ENCODE measurements around the gene RDX. TPM values are rescaled to one million over a fixed set of nuclear protein-coding genes. Genes with fewer than 3 reads are reported as not detected.

Gene RDX
- total and polyA plus RNA-seq, 9 of the 15 experiments (the other 6 are each of a cell fraction or from before 2014, with no cell fraction given) = 35.6 to 62.1 (median 54.3) TPM

DNA sequence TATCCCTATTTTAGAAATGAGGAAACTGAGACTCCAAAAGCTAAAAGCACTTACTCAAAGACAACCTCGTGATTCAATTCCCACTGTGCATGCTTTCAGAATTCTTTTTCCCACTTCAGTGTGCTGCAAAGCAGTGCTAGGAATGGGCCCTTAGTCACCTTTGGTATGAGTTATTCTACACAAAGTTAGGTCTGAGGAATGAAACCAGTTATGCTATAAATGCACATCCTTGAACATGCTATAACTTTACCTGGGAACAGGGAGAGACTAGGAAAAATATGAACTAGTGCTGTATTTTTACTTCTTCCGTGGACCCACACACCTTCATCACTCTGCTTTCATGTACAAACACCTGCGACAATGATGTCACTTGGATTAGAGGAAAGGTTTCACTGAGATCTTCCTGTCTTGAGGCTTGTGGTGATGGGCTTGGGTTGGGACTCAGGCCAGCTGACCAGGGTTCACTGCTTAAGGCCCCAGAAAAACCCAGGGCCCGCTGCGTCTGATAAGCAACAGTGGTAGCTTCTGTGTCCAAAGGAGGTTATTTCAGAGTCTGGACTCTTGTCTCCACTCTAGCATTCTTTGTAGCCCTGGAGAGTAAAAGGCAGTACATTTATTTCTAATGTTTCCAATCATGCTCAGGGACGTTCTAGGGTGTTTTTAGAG lies 121.6 kb downstream of the RDX start:
- no peak for FAIRE-seq
- no peak overlapping the region for H3K27ac ChIP-seq (ENCODE audit: extremely low read depth, low read depth, low read length)
- peak; percentile 26 for ATAC-seq
- TF ChIP-seq, protein P1, sequence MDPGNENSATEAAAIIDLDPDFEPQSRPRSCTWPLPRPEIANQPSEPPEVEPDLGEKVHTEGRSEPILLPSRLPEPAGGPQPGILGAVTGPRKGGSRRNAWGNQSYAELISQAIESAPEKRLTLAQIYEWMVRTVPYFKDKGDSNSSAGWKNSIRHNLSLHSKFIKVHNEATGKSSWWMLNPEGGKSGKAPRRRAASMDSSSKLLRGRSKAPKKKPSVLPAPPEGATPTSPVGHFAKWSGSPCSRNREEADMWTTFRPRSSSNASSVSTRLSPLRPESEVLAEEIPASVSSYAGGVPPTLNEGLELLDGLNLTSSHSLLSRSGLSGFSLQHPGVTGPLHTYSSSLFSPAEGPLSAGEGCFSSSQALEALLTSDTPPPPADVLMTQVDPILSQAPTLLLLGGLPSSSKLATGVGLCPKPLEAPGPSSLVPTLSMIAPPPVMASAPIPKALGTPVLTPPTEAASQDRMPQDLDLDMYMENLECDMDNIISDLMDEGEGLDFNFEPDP (CRISPR knock-in tag; IDR thresholded peaks at IDR 0.05) = no peak
- no peaks in the 10 kb centered on the region for H3K79me2 ChIP-seq (ENCODE audit: control insufficient read depth, insufficient read depth, low read length)
- 33% methylated on average over 6 of the region's 6 CpGs for WGBS (ENCODE audit: insufficient coverage, low coverage, missing lambda C conversion rate)
- intact Hi-C loops (cut with micrococcal nuclease) (loop anchor here (2.0 to 5.0 kb wide), 3 partner anchors 26 to 227 kb away; no protein-coding TSS in a partner anchor), in situ Hi-C loops (cut with MboI) (loop anchor here (25.0 kb wide), 1 partner anchor 1063 kb away; the partner anchor contains the start of gene POU2AF2)
- no TSS peak for BruUV-seq (replicated peaks)
- peak overlapping the region; percentile 94 for H2AFZ ChIP-seq (ENCODE audit: low read depth, low read length)
- no peaks in the 10 kb centered on the region; a peak in 1 of 5 replicates for H3K4me1 ChIP-seq (replicated peaks in 1 of 2; ENCODE audit: control insufficient read depth in 2 of 2, insufficient read depth in 2 of 2, low read length in 2 of 2)
- no peak overlapping the region for H3K9ac ChIP-seq (ENCODE audit: insufficient read depth in 1 of 2, low read depth in 2 of 2, low read length in 2 of 2)
- no peaks in the 10 kb centered on the region for H3K9me3 ChIP-seq (replicated peaks; ENCODE audit: control insufficient read depth, insufficient read depth, low read depth, low read length)
- H3K36me3 ChIP-seq (ENCODE audit: control insufficient read depth, insufficient read depth, low read length) = no peaks in the 10 kb centered on the region
- H3K4me2 ChIP-seq (ENCODE audit: insufficient read depth, low read length) = no peak overlapping the region
- CTCF ChIA-PET (ENCODE audit: low intra/inter-chr PET ratio) = no interaction called here
- H3K27me3 ChIP-seq (ENCODE audit: control insufficient read depth in 2 of 2, insufficient read depth in 2 of 2, low read length in 2 of 2) = no peaks in the 10 kb centered on the region
- H3K4me3 ChIP-seq = no peak overlapping the region
- no peaks in the 10 kb centered on the region for H4K20me1 ChIP-seq (replicated peaks; ENCODE audit: control insufficient read depth, insufficient read depth, low read length)
- POLR2A ChIA-PET = no interaction called here
- no peaks in the 10 kb centered on the region for H3K9me1 ChIP-seq (ENCODE audit: control insufficient read depth, insufficient read depth, low read length)
- DNase-seq (ENCODE audit: extremely low read depth in 1 of 4, low spot score in 3 of 4) = peak in 2 of 4 experiments; percentile 19 to 22

Measured in K562 (cell line).